Suprapubic skin (tissue), 3 donors: Measurements from ENCODE around the gene ALAD.
"Not testable (repeated sequence)": the region's sequence is repeated elsewhere in the genome, so short reads cannot be mapped to it uniquely, and the experiment has no call there.

Source experiments
- CTCF ChIP-seq, 2 donors: fragments of 200-600 bp in 1 of 2; fragments of 450-650 bp in 1 of 2; sonication (generic) in 1 of 2; IDR thresholded peaks; one replicate each; pipeline ENCODE4 v1.5.1; 2016 to 2019; ENCODE audit warnings: antibody characterized with exemption in 2 of 2, mild to moderate bottlenecking in 1 of 2, moderate library complexity in 1 of 2
- POLR2A ChIP-seq, 2 donors: fragments of 450-650 bp; IDR thresholded peaks; one replicate each; pipeline ENCODE4 v1.6.1; 2017; ENCODE audit warnings: antibody characterized with exemption in 2 of 2, mild to moderate bottlenecking in 2 of 2, moderate library complexity in 2 of 2

- TF ChIP-seq POLR2A (IDR thresholded peaks at IDR 0.05), result not testable (repeated sequence)
- TF ChIP-seq CTCF (IDR thresholded peaks at IDR 0.05), result peak; percentile 64 to 82
Measured at GRCh38 chr9:113406873-113407511, 5.9 kb upstream of the ALAD start.
